Erythroblast (primary cell): ENCODE data around the gene MAP3K9.

Source experiments
- GATA1 ChIP-seq: IDR thresholded peaks from 2 replicates; pipeline ENCODE4 v1.6.1; 2011; ENCODE audit warnings: low read depth, mild to moderate bottlenecking, control low read depth, low read length, moderate library complexity
- POLR2A ChIP-seq: IDR thresholded peaks from 2 replicates; pipeline ENCODE4 v1.6.1; 2011; ENCODE audit warnings: mild to moderate bottlenecking, low read length

DNA sequence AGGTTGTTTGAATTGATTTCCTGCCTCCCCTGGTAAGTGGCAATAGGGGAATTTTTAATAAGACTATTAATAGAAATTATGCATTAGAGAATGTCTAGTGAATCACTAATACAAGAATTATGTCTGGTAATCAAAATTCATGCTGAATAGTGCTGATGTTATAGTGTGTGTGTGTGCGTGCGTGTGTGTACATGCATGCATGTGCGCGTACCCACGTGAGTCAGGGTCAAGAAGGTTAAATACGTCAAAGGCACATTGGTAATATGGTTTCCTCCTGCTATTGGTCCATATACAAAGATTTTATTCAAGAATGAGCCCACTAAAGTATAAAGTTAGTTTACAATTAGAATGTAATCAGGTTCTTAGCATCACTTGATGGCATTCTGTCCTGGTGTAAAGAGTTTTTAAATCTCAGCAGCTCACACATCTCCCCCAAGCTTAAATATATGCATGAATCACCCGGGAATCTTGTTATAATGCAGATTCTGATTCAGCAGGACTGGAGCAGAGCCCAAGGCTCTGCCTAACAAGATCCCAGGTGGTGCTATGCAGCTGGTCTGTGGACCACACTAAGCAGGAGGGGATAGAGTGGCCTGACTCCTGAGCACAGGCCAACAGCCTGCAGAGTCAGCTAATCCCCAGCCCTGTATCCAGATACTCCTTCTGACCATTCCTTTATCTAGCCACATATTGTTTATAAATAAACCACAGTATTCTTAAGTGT, 123.7 kb downstream of the MAP3K9 start:
- TF ChIP-seq POLR2A (no peak), GATA1 (no peak)
